Measurements from ENCODE around the gene RYR2.
A peak's percentile ranks its signal among the peaks of the same experiment; 100 is the strongest.
"Not testable (repeated sequence)": the region's sequence is repeated elsewhere in the genome, so short reads cannot be mapped to it uniquely, and the experiment has no call there.

RYR2 gene

DNA sequence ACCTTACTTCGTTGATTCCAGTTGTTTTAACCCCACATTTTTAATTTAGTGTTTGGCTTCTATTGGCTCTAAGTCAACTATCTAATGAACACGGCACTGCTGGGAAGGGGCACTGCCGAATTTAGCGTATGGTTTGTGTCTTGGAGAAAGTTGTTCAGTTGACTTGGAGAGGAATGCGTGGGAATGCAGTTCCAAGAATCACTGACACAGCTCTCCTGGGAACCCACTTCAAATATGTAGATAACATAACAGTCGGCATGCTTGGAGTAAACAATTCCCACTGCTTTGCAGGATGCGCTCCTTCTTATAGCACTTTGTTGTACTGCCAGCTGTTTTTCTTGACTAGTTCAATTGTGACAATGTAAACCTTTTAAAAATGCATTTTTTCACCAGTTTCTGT, 104.3 kb downstream of the RYR2 start:
- DNase-seq, result peak; percentile 3

DNA sequence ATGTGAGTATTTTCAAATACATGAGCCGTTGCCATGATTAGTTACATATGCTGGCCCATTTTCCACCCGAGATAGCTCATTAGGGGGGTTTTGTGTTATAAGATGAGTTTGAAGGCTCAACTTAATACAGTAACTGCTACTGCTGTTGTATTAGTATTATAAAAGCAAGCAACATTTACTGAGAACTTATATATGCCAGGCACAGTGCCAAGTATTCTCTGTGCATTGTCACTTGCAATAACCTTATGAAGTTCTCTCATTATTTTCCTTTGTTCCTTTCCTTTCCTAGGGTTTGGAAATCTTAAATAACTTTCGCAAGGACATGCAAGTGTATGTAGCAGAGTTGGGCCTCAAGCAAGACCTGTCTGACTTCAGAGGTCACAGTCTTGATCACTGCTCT, 107.9 kb downstream of the RYR2 start:
- DNase-seq, result no peak

DNA sequence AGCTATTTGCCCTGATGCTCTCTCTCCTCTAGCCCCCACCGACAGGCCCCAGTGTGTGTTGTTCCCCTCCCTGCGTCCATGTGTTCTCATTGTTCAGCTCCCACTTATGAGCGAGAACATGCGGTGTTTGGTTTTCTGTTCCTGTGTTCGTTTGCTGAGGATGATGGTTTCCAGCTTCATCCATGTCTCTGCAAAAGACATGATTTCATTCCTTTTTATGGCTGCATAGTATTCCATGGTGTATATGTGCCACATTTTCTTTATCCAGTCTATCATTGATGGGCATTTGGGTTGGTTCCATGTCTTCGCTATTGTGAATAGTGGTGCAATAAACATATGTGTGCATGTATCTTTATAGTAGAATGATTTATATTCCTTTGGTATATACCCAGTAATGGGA, 110.0 kb downstream of the RYR2 start:
- not testable (repeated sequence) for DNase-seq

DNA sequence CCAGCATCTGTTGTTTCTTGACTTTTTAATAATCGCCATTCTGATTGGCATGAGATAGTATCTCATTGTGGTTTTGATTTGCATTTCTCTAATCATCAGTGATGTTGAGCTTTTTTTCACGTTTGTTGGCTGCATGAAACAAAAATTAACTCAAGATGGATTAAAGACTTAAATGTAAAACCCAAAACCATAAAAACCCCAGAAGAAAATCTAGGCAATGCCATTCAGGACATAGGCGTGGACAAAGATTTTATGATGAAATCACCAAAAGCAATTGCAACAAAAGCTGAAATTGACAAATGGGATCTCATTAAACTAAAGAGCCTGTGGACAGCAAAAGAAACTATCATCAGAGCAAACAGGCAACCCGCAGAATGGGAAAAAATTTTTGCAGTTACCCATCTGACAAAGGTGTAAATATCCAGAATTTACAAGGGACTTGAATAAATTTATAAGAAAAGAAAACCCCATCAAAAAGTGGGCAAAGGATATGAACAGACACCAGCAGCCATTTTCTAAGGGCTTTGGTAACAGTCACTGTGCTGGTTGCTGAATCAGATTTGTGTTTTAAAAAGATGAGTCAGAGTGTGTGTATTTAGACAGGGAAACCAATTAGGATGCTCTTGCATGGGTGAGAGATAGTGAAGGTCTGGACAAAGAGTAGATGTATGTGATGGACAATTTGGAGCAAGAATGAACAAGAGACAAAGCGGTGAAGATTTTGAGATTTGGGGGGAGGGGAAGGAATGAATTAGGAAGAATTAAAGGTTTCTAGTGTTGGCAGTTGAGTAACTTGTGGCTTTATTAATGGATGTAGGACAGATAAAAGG, 110.7 kb downstream of the RYR2 start:
- no peak for DNase-seq

DNA sequence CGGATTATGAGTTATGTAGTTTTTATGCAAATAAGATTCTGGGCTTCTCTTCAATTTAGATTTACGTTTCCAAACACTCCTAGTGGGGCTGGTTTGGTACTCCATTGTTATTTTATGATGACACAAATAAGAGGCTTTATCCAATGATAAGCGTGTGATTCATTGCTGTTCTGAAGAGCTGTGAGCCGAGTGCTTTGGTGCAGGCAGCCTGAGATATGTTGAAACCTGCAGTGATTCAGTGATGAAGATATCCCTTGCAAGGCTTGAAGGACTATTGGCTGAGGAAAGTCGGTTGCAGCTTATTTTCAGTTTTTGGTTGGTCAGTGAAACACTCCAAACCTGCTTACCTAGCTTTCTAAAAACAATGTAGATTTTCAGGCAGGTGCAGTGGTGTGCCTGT, 112.2 kb downstream of the RYR2 start:
- peak; percentile 5 for DNase-seq

DNA sequence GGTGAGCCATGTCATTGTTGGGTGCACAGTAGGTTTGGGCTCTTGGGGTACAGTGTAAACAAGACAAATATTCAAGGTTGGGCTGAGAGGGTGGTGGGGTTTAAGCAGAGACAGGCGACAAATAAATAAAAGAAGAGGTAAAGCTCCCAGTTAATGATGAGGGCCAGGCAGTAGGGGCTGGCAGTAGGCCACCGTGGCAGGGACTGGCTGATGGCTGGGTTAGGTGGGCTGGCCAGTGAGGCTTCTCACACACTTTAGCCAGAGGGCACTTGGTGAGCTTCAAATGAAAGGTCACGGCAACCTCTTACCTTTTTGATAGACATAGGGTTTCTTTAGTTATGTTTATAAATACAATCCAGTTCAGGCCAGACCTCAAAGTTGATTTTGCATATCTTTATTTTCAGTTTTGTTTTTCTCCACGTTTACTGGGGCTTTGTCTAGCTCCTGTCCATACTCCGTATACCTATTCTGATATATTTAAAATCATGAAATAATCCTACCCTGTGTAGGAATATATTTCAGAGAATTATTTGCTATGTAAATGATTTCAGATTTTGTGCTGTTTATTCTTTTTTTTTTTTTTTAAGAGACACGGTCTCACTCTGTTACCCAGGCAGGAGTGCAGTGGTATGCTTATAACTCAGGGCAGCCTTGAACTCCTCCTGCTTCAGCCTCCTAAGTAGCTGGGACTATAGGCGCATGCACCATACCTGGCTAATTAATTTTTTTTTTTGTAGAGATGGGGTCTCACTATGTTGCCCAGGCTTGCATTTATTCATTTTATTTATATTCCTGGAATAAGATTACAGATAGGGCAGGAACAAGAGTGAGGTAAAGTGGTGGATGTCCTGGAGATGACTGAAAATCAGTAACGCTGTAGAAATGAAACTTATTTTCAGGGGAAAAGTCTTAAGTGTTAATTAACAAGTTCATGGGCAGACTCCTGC, 122.7 kb downstream of the RYR2 start:
- DNase-seq, result no peak

DNA sequence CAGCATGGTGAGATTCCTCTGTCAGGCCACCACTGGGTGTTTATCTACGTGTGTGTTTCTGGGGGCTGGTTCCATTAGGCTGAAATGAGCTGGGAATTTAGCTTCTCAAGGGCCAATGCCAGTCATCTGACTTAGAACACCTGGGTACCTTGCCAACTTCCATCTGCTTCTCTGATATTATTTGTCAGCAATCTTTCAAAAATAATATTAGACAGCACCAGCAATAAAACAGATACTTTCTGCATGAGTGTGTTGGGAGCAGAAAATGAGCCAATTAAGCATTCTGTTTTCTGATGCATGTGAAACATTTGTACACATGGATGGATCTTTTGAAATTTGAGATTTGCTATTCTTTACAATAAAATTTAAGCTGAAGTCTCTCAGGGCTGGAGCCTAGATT, 124.1 kb downstream of the RYR2 start:
- DNase-seq, result no peak

DNA sequence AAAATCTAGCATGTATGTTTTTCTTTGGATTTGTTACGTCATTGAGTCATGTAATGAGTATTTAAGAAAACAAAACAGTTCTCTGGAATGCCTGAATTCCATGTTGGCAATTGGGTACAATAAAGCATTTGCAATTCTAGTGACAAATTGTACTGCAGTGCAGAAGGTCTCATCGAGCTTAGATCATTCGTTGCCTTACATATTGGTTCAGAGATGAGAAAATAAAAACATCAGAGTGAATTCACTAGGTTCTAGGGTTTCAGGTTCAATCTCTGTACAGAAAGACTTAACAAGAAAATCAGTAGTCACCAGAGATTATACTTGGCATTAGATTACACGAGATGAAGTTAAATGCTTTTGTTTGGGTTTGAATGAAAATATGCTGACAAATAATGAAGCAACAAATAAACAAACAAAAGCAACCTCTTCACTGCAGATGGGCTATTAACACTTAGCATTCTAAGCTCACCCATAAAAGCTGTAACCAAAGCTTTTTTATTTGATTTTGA, 124.7 kb downstream of the RYR2 start:
- DNase-seq, result peak; percentile 20

DNA sequence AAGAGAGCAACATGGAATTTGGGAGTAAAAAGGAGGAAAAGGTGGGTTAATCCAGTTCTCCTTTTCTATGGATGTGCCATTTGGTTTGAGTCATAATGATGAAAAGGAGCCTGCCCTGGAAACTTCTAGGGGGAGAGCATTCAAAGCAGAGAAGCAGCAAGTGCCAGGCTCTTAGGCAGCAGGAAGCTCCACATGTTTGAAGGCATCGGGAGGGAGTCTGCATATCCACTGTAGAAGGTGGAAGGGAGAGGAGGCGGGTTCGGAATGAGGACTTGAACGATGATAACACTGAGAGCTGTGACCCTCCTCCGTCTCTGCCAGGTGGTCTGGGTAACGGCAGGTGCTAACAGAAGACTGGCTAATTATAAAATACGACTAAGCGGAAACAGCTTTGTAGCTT, 128.2 kb downstream of the RYR2 start:
- DNase-seq, result no peak

DNA sequence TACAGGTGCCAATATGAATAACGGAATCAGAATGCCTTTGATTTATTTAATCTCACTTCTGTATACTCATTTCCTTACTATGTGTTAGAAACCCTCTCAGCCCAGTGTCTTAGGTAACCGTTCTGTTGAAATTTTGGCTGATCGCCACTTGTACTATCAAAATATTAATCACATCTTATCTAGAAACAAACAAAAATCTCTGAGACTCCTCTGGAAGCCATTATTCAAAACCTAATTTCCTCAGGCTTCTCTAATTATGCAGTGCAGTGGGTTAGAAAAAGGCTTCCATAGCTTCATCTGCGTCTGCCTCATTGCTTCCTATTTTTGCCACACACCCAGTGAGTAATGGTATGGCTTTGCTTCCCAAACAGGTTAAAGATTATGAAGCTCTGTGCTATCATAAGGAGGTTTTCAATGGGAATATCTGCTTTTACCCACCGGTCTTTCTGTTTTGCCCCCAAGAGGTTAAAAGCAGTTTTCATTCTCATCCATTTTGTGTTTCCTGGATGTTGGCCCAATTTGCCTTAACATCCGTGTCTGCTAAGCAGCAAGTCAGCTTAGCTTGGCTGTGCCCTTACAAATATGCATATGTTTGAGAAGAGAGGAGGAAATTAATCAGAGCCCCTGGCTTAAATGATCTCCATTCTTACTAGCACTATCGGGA, 129.6 kb downstream of the RYR2 start:
- no peak for DNase-seq

DNA sequence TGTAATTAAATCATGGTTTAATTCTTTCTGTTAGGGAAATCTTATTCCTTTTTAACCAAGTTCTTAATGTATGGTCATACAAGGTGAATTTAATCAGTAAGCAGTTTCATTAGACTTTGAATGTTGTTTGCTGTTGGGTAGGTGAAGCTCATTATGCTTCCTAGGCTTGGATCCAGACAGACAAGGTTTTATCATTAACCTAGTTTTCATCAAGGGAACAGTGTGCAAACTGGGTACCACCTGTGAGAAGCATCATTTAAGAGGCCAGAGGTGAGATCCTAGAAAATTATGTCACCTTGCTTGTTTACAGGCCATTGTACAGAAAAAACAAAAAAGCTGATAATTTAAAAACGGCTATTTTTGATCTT, 130.1 kb downstream of the RYR2 start:
- DNase-seq, result no peak

DNA sequence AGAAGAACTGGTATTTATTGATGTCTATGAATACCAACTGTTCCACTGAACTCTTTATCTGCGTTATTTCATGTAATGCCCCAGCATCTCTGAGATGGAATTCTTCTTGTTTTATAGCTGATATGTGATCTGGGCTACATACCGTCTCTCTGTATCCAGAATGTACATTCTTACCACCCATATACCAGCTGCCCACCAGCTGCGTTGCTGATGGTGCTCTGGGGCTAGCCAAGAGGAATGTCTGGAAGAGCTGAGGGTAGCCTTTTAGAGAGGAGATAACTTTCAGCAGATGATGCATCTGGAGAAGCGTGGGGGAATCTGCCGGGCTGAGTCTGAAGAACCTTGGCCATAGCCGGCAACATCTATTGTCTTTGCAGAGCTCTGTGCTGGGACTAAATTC, 137.5 kb downstream of the RYR2 start:
- no peak for DNase-seq

DNA sequence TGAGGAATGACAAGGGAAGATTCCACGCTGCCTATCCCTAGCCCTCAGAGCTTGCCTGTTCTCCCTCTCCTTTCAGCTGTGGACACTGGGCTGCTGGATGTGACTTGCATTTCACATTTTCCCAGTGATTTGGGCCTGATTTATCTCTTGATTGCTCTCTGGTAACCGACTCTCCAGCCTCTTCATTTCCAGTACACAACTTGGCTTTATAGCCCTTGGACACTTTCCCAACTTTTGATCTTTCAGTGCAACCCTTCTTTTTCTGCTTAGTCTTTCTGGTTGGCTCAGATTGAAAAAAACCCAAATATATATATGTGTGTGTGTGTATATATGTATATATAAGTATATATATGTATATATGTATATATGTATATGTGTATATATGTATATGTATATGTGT, 138.3 kb downstream of the RYR2 start:
- no peak for DNase-seq

DNA sequence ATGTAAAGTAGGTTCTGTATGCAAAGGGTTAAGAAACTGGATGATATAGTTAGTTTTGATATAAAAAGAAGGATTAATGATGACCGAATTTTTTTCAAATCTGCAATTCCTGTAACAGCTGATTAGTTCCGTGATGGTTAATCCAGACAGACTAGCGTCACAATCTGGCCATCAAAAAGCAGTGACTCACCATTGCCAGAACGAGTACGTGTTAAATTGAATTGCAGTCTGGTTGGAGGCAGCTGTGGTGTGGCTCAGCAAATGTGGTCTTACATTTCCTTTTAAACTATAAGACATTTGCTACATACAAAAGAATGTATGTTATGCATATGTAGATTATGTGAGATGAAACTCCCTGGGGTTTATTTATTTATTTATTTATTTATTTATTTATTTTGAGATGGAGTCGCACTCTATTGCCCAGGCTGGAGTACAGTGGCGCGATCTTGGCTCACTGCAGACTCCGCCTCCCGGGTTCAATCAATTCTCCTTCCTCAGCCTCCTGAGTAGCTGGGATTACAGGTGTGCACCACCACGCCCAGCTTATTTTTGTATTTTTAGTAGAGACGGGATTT, 139.8 kb downstream of the RYR2 start:
- DNase-seq, result peak; percentile 22

DNA sequence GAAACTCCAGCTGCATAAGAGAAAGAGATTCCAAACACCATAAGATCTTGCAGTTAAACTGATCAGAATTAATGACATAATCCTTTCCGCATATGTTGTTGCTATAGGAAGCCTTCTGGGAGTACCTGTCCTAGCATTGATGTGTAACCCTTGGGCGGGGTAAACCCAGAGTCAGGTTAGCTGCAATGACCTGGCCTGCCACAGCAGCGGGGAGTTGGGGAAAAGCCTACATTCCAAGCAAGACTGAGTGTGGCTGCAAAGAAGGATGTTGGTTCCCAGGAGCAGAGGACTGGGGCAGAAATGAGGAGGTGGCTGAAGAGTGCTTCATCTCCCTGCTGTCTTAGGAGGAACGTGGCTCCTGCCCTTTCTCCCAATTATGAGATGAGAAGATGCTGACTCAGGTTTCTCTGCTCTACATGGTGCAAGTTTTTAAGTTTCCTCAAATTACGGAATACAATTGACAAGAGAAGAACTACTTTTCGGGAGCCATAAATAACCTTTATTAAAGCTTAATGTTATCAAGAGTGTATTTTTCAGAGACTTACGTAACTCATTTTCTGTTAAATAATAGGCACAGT, 142.1 kb downstream of the RYR2 start:
- DNase-seq, result no peak

DNA sequence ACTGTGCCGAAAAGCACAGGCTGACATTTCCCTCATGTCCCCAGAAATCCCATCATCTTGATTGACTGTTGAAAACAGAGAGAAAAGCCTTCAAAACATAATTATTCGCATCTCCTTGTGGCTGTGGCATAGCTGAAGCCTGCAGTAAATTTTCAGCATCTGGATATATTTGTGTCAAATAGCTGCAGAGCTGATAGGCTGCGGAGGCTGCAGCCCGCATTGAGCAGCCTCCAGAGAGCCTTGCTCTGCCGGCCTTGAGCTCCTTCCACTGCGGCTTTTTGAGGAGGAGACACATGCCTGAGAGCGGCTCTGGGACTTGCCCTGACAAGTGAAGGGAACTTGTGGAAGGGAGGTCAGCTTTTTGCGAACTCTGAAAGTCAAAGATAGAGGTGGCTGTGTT, 144.7 kb downstream of the RYR2 start:
- DNase-seq, result no peak

DNA sequence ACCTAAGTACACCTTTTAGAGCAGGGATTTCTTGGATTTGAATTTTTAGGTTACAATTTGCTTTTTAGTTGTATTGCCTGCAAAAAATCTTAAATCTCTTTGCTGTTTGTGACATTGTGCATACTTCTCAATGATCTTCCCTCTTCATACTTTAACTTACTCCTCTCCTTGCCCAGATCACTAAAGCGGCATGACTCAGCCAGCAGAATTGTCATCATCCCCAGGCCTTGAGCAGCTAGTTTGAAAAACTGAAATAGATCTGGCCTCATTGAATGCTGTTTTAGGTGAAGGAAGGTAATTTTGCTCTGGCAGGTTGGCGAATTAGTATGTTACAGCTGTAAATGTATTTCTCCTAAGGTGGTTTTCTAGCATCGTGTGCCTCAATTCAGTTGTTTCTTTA, 145.9 kb downstream of the RYR2 start:
- DNase-seq, result no peak

DNA sequence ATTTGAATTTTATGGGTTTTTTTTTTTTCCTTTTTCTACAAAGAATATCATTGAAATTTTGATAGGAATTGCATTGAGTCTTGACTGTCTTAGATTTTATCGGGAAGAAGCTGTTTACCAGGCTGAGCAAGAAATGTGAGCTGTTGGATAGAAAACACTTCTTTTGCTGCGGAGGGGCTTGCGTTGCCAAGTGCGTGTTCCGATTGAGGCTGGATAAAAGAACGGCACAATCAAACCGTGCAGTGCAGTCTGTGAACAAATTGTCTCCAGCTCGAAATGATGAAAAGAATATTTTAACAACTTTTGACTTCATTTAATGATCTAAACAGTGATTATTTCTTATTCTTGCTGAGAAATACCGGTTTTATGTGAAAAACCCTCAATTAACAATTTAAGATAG, 149.4 kb downstream of the RYR2 start:
- no peak for DNase-seq

DNA sequence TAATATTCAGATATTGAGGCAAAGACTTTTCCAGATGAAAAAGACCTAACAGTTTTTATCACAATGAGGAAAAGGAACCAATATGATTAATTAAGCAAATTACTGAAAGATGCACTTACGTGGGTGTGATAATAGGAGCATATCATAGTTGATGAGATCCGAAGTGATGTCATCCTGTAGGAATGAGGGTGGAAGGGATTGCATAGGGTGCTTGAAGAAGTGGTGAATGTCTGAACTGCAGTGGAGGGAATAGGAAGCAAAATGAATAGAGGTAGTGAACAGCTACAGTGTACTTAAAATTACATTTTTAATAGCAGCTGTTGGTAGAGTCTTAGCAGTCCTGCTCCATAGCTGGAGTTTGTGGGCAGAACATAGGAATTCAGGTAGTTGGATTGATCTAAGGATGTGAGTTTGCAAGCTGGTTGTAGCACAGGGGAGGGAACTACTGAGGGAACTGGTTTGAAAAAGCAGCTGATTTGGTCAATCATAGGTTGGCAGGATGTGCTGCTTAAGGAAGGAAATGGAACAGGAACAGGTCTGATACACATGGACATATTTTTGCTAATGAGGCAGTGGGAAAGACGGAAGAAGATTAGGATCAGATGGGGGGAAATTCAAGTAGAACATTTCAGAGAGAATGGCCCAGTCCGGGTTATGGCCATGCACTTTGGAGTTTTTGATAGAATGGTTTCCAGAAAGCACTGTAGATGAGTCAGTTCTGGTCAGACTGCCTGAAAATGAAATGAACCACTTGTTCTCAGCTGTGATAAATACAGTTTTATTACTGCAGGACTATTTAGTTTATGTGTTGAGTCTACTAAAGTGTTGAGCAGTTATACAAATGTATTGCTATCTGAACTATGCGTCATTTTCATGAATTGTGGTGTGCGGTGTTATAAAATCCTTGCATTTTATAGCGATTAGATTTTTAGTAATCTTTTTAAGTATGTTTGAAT, 155.8 kb downstream of the RYR2 start:
- no peak for DNase-seq

DNA sequence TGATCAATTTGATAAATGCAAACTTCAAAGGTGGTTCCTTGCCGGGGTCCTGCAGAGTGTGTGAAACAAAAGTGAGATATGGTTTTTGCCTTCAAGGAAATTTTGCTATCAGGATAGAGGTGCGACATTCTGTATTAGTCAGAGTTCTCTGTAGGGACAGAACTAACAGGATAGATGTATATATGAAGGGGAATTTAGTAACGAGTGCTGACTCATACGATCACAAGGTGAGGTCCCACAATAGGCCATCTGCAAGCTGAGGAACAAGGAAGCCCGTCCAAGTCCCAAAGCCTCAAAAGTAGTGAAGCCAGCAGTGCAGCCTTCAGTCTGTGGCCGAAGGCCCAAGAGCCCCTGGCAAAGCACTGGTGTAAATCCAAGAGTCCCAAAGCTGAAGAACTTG, 157.0 kb downstream of the RYR2 start:
- DNase-seq, result no peak

DNA sequence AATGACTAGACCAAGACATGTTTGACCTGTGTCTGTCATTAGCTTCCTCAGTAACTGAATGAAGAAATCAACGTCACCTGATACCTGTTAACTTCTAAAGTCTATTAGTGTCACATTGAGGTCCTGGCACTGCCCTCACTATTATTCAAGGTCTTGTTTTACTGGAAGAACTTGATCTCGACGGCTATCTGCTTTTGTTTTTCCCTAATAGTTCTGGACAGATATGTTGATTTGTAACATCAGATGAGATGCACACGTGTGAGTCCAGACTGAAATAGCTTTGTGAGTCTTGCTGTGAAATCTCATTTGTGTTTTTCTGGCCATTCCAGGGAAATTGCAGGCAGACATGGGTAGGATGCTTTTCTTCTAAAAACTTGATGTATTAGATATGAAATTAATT, 159.2 kb downstream of the RYR2 start:
- no peak for DNase-seq
